Activated naive CD4-positive, alpha-beta T cell treated with anti-CD3 and anti-CD28 coated beads, Interleukin-2, amount 50 U/mL, for 16 hours (primary cell): ENCODE results near the gene LDLRAD4.

ENCODE experiments used
- DNase-seq: peaks from one replicate; pipeline ENCODE4 v3.0.0-alpha.2; 2020

Gene LDLRAD4

GRCh38 chr18:13357289-13357688, 138.7 kb downstream of the LDLRAD4 start:
- no peak for DNase-seq

GRCh38 chr18:13359210-13359609, 140.7 kb downstream of the LDLRAD4 start:
- DNase-seq, result no peak

GRCh38 chr18:13361431-13361830, 142.9 kb downstream of the LDLRAD4 start:
- no peak for DNase-seq

GRCh38 chr18:13362051-13362450, 143.5 kb downstream of the LDLRAD4 start:
- no peak for DNase-seq

- no peak for DNase-seq
Observed at GRCh38 chr18:13362607-13363006, 144.0 kb downstream of the LDLRAD4 start.

- no peak for DNase-seq
Observed at GRCh38 chr18:13363359-13363758, 144.8 kb downstream of the LDLRAD4 start.

GRCh38 chr18:13364721-13365205, 146.2 kb downstream of the LDLRAD4 start:
- DNase-seq, result no peak

GRCh38 chr18:13366131-13366530, 147.6 kb downstream of the LDLRAD4 start:
- no peak for DNase-seq

- DNase-seq, result no peak
Observed at GRCh38 chr18:13366541-13366940, 148.0 kb downstream of the LDLRAD4 start.

- no peak for DNase-seq
Observed at GRCh38 chr18:13366962-13367892, 148.7 kb downstream of the LDLRAD4 start.

- DNase-seq, result no peak
Observed at GRCh38 chr18:13368080-13368813, 149.7 kb downstream of the LDLRAD4 start.

- no peak for DNase-seq
Observed at GRCh38 chr18:13369353-13369752, 150.8 kb downstream of the LDLRAD4 start.

GRCh38 chr18:13369756-13370510, 151.4 kb downstream of the LDLRAD4 start:
- no peak for DNase-seq

- DNase-seq, result no peak
Observed at GRCh38 chr18:13370995-13371625, 152.6 kb downstream of the LDLRAD4 start.

- DNase-seq, result no peak
Observed at GRCh38 chr18:13371689-13372418, 153.3 kb downstream of the LDLRAD4 start.

GRCh38 chr18:13372531-13372951, 154.0 kb downstream of the LDLRAD4 start:
- DNase-seq, result no peak

- no peak for DNase-seq
Observed at GRCh38 chr18:13374096-13374467, 155.5 kb downstream of the LDLRAD4 start.

GRCh38 chr18:13374468-13375301, 156.1 kb downstream of the LDLRAD4 start:
- DNase-seq, result no peak

- peak; percentile 80 for DNase-seq
Observed at GRCh38 chr18:13375302-13376255, 157.0 kb downstream of the LDLRAD4 start.
